ENCODE measurements around the gene PHC2.

The PHC2 gene

GRCh38 chr1:33366762-33367484 is 64.0 kb downstream of the PHC2 start:
- no peak for TF ChIP-seq CTCF (conservative IDR thresholded peaks at IDR 0.05; ENCODE audit: control insufficient read depth, insufficient read depth, low read depth, low read length)
- no peak for DNase-seq (ENCODE audit: low read depth)
- H3K4me3 ChIP-seq (ENCODE audit: control insufficient read depth, low read depth, low read length), result no peak overlapping the region

DNA sequence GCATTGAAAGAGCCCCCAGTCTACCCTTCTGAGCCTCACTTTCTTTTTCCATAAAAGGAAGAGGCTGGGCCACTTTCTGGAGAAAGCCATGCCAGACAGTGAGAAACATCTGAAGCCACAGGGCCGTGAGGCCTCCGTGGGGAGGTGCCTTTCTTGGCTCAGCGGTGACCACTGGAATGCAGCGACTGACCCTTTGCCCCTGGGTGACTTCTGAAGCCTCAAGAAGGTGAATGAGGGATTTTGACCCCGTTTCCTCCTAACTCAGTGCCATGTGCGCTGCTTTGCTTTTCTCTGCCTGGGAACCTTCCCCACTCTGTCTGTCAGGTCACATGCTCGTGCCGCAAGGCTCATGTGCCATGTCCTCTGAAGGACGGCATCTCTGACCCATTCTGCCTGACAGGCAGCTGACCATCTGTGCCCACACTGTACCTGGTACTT is 65.3 kb downstream of the PHC2 start:
- no peak for TF ChIP-seq CTCF (conservative IDR thresholded peaks at IDR 0.05; ENCODE audit: control insufficient read depth, insufficient read depth, low read depth, low read length)
- peak; percentile 64 for DNase-seq (ENCODE audit: low read depth)
- no peak overlapping the region for H3K4me3 ChIP-seq (ENCODE audit: control insufficient read depth, low read depth, low read length)

GRCh38 chr1:33364565-33364918 is 66.4 kb downstream of the PHC2 start:
- TF ChIP-seq CTCF (conservative IDR thresholded peaks at IDR 0.05; ENCODE audit: control insufficient read depth, insufficient read depth, low read depth, low read length), result no peak
- DNase-seq (ENCODE audit: low read depth), result no peak
- H3K4me3 ChIP-seq (ENCODE audit: control insufficient read depth, low read depth, low read length), result no peak overlapping the region

DNA sequence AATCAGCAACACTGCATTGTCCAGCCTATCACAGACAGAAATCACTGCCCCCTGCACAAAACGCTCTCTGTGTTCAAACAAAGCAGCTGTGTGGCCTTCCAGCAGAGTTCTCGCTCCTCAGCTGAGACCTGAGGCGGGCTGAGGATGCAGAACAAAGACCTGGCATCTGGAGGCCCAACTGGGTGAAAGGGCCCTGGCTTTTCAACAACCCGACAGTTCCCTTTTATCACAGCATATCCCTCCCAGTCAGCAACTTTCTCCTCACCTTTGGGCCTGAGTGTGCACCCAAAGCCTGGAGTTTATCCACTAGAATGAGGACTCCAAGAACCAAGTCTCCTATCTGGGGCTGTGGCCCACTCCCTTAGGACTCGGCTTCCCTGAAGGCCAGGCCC is 67.4 kb downstream of the PHC2 start:
- no peak overlapping the region for H3K4me3 ChIP-seq (ENCODE audit: control insufficient read depth, low read depth, low read length)
- no peak for DNase-seq (ENCODE audit: low read depth)
- no peak for TF ChIP-seq CTCF (conservative IDR thresholded peaks at IDR 0.05; ENCODE audit: control insufficient read depth, insufficient read depth, low read depth, low read length)

- DNase-seq (ENCODE audit: low read depth), result no peak
- no peak for TF ChIP-seq CTCF (conservative IDR thresholded peaks at IDR 0.05; ENCODE audit: control insufficient read depth, insufficient read depth, low read depth, low read length)
- no peak overlapping the region for H3K4me3 ChIP-seq (ENCODE audit: control insufficient read depth, low read depth, low read length)
These were observed 67.9 kb downstream of the PHC2 start for GRCh38 chr1:33363021-33363420.

DNA sequence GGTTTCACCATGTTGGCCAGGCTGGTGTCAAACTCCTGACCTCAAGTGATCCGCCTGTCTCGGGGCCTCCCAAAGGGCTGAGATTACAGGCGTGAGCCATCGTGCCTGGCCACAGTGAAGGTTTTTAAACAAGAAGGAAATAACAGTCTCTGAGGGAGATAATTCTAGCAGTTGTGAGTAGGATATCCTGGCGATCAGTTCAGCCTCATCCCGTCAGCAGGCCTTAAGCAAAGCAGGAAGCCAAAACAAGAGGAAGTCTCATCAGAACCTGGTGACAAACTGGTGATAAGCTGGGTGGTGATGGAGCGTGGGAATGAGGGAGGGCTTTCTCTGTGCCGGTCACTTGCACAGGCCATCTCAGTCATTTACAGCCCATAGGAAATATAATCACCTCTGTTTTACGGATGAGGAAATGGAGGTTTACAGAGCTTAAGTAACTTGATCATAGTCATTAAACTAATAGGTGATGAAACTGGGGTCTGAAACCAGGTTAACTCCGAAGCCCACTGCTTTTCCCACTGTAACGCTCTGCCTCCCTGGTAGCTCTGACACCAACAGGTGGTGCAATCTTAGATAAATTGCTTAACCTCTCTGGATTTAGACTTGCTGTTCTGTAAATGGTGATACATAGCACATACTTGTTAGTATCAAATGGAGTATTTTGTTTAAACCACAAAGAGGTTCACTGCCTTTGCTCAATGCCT is 69.2 kb downstream of the PHC2 start:
- no peak for TF ChIP-seq CTCF (conservative IDR thresholded peaks at IDR 0.05; ENCODE audit: control insufficient read depth, insufficient read depth, low read depth, low read length)
- no peak overlapping the region for H3K4me3 ChIP-seq (ENCODE audit: control insufficient read depth, low read depth, low read length)
- DNase-seq (ENCODE audit: low read depth), result no peak

Data from fibroblast of mammary gland (primary cell).